ENCODE data around the gene NRXN3.

Gene NRXN3

DNA sequence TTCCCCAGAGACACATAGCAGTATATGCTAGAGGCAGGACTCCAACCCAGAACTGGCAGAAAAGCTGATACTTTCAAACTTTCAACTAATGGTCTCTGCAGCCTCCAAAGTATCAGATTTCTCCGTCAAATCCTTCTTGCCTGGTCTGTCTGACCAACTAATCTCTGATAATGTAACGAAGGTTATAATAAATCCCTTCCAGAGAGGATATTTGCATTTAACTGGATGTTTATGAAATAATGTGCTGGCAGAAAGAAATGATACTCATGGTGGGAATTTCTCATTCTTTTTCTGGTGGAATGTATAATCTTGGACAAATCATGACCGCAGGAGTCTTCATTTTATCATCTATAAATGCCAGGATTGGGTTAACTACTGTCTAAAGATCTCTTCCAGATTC, 1180.8 kb downstream of the NRXN3 start:
- no peak overlapping the region for H3K27ac ChIP-seq (ENCODE audit: low read depth, low read length)
- H3K4me3 ChIP-seq (ENCODE audit: low read length) = no peak overlapping the region
- H3K27me3 ChIP-seq (ENCODE audit: insufficient read depth, low read length) = no peaks in the 10 kb centered on the region
- H3K9me3 ChIP-seq (ENCODE audit: insufficient read depth, low read depth, low read length) = no peaks in the 10 kb centered on the region
- no peaks in the 10 kb centered on the region for H3K36me3 ChIP-seq (ENCODE audit: insufficient read depth, low read length)
- no peak overlapping the region for H3K9ac ChIP-seq (ENCODE audit: low read depth, low read length)
- H3K4me1 ChIP-seq (ENCODE audit: insufficient read depth, low read length) = peaks cover 20% of the 10 kb centered on the region
- WGBS = 94% methylated on average over 3 of the region's 3 CpGs

DNA sequence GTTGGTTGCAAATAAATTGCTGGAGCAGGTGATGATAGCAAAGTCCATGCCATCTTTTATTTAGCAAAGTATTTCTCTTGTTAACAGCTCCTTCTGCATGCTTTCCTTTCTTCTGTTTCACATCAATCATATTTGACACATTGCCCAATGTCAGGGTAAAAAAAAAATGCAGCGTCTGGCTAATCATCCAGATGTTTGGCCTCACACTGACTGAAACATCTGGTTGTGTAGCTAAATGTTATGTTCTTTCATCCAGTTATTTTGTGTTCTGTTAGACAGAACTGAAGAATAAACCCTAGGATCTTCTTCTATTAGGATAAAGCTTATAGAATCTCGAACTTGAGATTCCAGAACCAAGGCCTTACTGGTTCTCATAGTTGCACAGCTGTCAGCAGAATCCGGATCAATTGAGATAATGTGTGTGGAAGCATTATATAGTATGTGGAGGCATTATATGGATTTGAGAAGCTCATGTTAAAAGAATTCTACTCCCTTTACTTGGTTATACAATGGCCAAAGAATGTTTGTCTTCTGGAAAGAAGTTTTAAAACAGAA, 1182.0 kb downstream of the NRXN3 start:
- WGBS = 92% methylated on average over 3 of the region's 3 CpGs

DNA sequence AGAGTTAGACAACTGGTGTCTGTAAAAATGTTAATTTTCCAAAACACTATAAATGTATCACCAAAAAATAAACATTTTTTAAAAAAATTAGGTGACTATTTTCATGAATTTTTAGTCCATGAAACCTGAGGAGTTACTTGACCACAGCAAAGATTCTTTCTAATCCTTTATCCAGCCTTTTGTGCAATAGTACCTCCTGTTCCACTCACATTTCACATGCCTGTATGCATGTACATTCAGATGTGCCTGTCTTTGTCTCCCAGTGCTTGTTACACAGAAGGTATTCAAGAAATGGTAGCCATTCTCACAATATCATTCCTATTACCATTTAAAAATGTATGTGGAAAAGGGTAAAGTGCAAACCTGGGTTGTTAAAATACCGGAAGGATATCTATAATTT, 1184.2 kb downstream of the NRXN3 start:
- H3K27ac ChIP-seq (ENCODE audit: low read depth, low read length) = no peak overlapping the region
- no peaks in the 10 kb centered on the region for H3K36me3 ChIP-seq (ENCODE audit: insufficient read depth, low read length)
- no peaks in the 10 kb centered on the region for H3K9me3 ChIP-seq (ENCODE audit: insufficient read depth, low read depth, low read length)
- no peak overlapping the region for H3K4me3 ChIP-seq (ENCODE audit: low read length)
- no peaks in the 10 kb centered on the region for H3K27me3 ChIP-seq (ENCODE audit: insufficient read depth, low read length)
- H3K9ac ChIP-seq (ENCODE audit: low read depth, low read length) = no peak overlapping the region
- no CpG with 5 or more reads among the region's 1 CpG for WGBS
- H3K4me1 ChIP-seq (ENCODE audit: insufficient read depth, low read length) = peaks cover 25% of the 10 kb centered on the region

More for the DNA sequence above, 1182.0 kb downstream of the NRXN3 start:
- H3K9me3 ChIP-seq (ENCODE audit: insufficient read depth, low read depth, low read length) = no peaks in the 10 kb centered on the region
- H3K27me3 ChIP-seq (ENCODE audit: insufficient read depth, low read length) = no peaks in the 10 kb centered on the region
- H3K4me3 ChIP-seq (ENCODE audit: low read length) = no peak overlapping the region
- H3K27ac ChIP-seq (ENCODE audit: low read depth, low read length) = no peak overlapping the region
- no peaks in the 10 kb centered on the region for H3K36me3 ChIP-seq (ENCODE audit: insufficient read depth, low read length)
- no peak overlapping the region for H3K9ac ChIP-seq (ENCODE audit: low read depth, low read length)
- peaks cover 25% of the 10 kb centered on the region for H3K4me1 ChIP-seq (ENCODE audit: insufficient read depth, low read length)

DNA sequence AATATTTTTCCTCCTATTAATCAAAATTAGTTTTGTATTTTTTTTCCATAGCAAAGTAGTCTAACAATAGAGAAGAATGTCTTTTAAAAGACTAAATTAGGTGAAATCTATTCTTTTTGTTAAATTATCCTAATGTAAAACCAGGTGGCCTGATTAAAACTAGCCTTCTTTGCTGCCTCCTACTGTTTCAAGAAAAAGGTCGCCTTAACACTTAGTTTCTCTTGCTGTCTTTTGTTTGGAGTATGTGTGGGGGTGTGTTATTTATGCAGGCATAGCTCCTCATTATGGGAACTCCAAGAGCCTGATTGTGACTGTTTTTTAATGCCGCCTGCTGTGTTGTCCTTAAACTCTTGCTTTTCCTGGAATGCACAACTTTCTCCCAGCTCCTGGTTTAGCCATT, 1185.9 kb downstream of the NRXN3 start:
- Histone ChIP-seq H3K36me3 (ENCODE audit: insufficient read depth, low read length) (no peaks in the 10 kb centered on the region), H3K27me3 (ENCODE audit: insufficient read depth, low read length) (no peaks in the 10 kb centered on the region), H3K9me3 (ENCODE audit: insufficient read depth, low read depth, low read length) (no peaks in the 10 kb centered on the region), H3K4me3 (ENCODE audit: low read length) (no peak overlapping the region), H3K4me1 (ENCODE audit: insufficient read depth, low read length) (peaks cover 25% of the 10 kb centered on the region), H3K27ac (ENCODE audit: low read depth, low read length) (peak overlapping the region; percentile 25; the same call in 1 of the 2 replicates), H3K9ac (ENCODE audit: low read depth, low read length) (no peak overlapping the region)
- WGBS = 21% methylated on average over 2 of the region's 2 CpGs

DNA sequence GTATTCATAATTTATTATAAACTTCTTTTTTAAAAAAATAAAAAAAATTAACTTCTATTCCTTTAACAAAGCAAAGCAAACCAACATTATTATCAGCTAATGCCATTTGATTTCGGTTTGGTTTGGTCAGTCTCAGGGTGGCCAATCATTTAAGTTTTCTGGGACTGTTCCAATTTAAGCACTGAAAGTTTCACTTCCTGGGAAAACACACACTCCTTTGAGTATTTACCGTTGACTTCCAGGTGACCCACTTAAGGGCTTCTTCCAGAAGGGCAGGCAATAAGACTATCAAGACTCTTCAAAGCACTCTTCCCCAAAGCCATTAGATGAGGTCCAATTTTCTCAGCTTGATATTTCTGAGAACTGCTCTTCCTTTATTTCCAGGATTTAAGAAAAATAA, 1187.1 kb downstream of the NRXN3 start:
- peaks cover 25% of the 10 kb centered on the region for H3K4me1 ChIP-seq (ENCODE audit: insufficient read depth, low read length)
- no peak overlapping the region for H3K4me3 ChIP-seq (ENCODE audit: low read length)
- H3K9ac ChIP-seq (ENCODE audit: low read depth, low read length) = no peak overlapping the region
- H3K27ac ChIP-seq (ENCODE audit: low read depth, low read length) = no peak overlapping the region
- H3K36me3 ChIP-seq (ENCODE audit: insufficient read depth, low read length) = no peaks in the 10 kb centered on the region
- 97% methylated on average over 2 of the region's 2 CpGs for WGBS
- H3K27me3 ChIP-seq (ENCODE audit: insufficient read depth, low read length) = no peaks in the 10 kb centered on the region
- H3K9me3 ChIP-seq (ENCODE audit: insufficient read depth, low read depth, low read length) = no peaks in the 10 kb centered on the region

DNA sequence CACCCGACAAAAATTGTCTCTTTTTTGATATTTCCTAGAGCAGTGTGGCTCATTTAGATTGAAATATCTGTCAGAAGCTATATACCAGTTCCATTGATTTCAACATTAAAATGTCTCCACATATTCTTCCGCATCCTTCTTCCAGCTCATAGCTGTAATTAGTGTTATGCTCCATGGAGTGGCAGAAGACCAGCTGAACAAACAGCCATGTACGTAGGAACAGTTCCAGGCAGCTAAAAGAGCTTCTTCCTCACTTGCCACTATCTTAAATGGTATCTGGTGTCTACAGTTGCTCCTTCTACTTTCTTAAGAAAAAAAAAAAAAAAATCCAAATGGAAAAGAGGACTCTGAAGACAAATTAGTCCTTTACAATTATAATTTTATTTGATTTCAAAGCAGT, 1193.1 kb downstream of the NRXN3 start:
- 100% methylated on average over 3 of the region's 3 CpGs for WGBS
- H3K4me1 ChIP-seq (ENCODE audit: insufficient read depth, low read length) = no peaks in the 10 kb centered on the region
- no peaks in the 10 kb centered on the region for H3K9me3 ChIP-seq (ENCODE audit: insufficient read depth, low read depth, low read length)
- H3K9ac ChIP-seq (ENCODE audit: low read depth, low read length) = no peak overlapping the region
- no peaks in the 10 kb centered on the region for H3K36me3 ChIP-seq (ENCODE audit: insufficient read depth, low read length)
- H3K27ac ChIP-seq (ENCODE audit: low read depth, low read length) = no peak overlapping the region
- no peaks in the 10 kb centered on the region for H3K27me3 ChIP-seq (ENCODE audit: insufficient read depth, low read length)
- no peak overlapping the region for H3K4me3 ChIP-seq (ENCODE audit: low read length)

DNA sequence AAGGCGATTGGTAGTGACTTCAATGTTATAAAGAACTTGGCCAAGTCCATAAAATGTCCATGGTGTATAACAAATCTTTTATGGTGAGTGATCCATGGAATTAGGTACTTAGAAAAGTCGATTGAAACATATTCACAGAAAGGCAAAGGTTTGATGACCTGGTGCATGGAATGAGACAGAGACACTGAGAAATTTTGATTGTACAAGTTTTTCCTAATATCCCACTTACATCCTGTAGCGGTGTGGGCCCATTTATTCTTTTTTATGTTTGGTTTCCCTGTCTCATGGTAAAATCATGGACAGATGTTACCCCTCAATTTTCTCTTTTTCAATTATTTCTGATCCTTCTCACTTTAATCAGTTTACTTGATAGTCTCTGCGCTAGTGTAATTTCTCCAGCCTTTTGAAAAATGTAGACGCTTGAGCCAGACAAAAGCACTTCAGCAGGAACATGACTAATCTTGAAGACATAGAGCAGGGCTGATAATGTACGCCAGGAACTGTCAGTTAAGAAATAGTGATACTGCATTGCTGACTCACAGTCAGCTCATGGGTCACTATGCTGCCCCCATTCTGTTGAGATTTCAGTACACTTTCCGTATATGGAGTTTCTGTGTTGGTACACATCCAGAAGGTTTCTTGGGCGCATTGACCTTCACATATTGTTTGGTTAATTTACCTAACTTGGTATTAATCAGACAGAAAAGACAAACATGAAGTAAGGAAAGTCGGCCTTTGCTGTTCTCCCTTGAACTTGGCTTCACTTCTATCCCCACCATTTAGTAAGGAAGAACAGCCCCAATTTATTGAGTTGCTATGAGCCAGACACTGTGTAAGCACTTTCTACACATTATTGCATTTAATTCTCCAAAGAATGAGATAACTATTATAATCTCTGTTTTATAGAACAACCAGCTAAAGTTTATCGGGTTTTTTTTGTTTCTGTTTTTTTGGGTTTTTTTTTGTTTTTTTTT, 1199.5 kb downstream of the NRXN3 start:
- Histone ChIP-seq H3K4me3 (ENCODE audit: low read length) (no peak overlapping the region), H3K27ac (ENCODE audit: low read depth, low read length) (no peak overlapping the region), H3K36me3 (ENCODE audit: insufficient read depth, low read length) (no peaks in the 10 kb centered on the region), H3K9me3 (ENCODE audit: insufficient read depth, low read depth, low read length) (no peaks in the 10 kb centered on the region), H3K27me3 (ENCODE audit: insufficient read depth, low read length) (no peaks in the 10 kb centered on the region), H3K4me1 (ENCODE audit: insufficient read depth, low read length) (peaks cover 26% of the 10 kb centered on the region), H3K9ac (ENCODE audit: low read depth, low read length) (no peak overlapping the region)
- 91% methylated on average over 10 of the region's 10 CpGs for whole genome bisulfite sequencing

DNA sequence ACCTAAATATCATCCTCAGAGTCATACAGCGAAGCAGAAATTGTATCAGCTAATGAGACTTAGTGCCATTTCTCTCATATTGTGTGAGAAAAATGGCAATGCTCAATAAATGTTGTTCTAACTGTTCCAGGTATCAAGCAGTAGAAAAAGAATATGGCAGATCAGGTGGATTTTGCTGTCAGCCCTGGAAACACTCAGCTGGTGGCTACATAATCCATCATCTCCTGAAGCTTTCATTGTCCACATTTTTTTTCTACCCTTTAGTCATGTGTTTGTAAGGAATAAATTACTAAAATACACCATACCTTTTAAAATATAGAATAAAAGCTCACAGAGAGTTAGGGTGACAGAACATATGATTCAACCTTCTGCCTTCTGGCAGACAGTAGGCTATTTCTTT, 1200.8 kb downstream of the NRXN3 start:
- Histone ChIP-seq H3K36me3 (ENCODE audit: insufficient read depth, low read length) (no peaks in the 10 kb centered on the region), H3K27me3 (ENCODE audit: insufficient read depth, low read length) (no peaks in the 10 kb centered on the region), H3K4me1 (ENCODE audit: insufficient read depth, low read length) (peaks cover 37% of the 10 kb centered on the region), H3K4me3 (ENCODE audit: low read length) (no peak overlapping the region), H3K9ac (ENCODE audit: low read depth, low read length) (no peak overlapping the region), H3K9me3 (ENCODE audit: insufficient read depth, low read depth, low read length) (no peaks in the 10 kb centered on the region), H3K27ac (ENCODE audit: low read depth, low read length) (no peak overlapping the region)
- WGBS = 82% methylated on average over 1 of the region's 1 CpG

DNA sequence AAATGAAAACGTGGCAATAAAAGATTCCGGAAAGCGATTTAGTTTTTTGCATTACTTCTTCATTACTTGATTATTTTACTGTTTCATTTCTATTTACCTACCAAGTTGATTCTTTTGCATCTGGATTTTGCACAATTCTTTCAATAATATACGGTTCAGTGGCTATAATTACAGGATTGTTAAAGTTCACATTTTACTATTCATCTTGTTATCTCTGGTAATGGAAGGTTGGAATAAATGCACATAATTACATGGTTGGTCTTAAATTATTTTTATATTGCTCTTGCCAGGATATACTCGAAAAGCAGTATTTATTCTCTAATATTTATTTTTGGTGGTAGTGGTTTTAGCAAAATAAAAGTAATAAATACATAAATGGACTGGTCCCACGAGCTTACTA, 1203.3 kb downstream of the NRXN3 start:
- no peak overlapping the region for H3K9ac ChIP-seq (ENCODE audit: low read depth, low read length)
- no peak overlapping the region for H3K27ac ChIP-seq (ENCODE audit: low read depth, low read length)
- peaks cover 57% of the 10 kb centered on the region for H3K4me1 ChIP-seq (ENCODE audit: insufficient read depth, low read length)
- no peak overlapping the region for H3K4me3 ChIP-seq (ENCODE audit: low read length)
- no peaks in the 10 kb centered on the region for H3K9me3 ChIP-seq (ENCODE audit: insufficient read depth, low read depth, low read length)
- H3K36me3 ChIP-seq (ENCODE audit: insufficient read depth, low read length) = no peaks in the 10 kb centered on the region
- WGBS = 100% methylated on average over 3 of the region's 6 CpGs
- no peaks in the 10 kb centered on the region for H3K27me3 ChIP-seq (ENCODE audit: insufficient read depth, low read length)

DNA sequence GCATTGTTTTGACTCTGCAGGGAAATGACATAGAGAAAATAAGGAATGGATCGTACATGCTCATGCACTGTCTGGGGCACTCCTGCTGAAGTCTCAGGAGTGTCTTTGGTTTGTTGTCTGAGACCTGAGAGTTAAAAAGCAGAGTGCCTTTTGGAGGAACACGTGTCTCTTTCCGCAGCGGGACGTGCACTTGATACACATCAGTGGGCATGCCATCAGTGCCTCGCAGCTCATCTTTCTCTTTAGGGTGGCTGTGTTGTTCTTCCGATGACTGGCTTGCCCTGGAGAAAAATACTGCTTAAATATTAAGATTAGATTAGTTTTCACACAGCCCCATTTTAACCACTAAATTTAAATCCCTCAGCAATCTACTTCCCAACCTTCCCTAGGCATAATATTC, 1205.2 kb downstream of the NRXN3 start:
- Histone ChIP-seq H3K9ac (ENCODE audit: low read depth, low read length) (no peak overlapping the region), H3K27me3 (ENCODE audit: insufficient read depth, low read length) (no peaks in the 10 kb centered on the region), H3K9me3 (ENCODE audit: insufficient read depth, low read depth, low read length) (no peaks in the 10 kb centered on the region), H3K4me1 (ENCODE audit: insufficient read depth, low read length) (peaks cover 64% of the 10 kb centered on the region), H3K27ac (ENCODE audit: low read depth, low read length) (peak overlapping the region; percentile 43; the same call in 1 of the 2 replicates), H3K36me3 (ENCODE audit: insufficient read depth, low read length) (no peaks in the 10 kb centered on the region), H3K4me3 (ENCODE audit: low read length) (no peak overlapping the region)
- 85% methylated on average over 7 of the region's 7 CpGs for WGBS

DNA sequence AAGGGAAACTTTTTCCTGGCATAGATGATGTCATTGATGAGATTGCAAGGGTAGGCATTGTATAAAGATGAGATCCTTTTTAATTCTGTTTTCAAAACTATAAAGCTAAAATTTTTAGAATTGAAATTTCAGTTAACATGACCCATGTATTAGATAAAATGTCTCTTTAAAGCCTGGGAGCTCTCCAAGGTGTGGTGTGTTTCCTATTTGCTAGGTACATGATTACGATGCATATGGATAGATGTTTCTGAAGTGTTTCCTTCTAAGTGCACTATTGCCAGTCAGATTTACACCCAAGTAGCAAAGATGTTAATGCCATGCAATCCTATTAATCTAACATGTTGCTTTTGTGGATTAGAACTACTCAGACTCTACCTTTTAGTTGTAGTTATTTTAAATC, 1206.4 kb downstream of the NRXN3 start:
- WGBS = 90% methylated on average over 1 of the region's 1 CpG
- H3K9me3 ChIP-seq (ENCODE audit: insufficient read depth, low read depth, low read length) = no peaks in the 10 kb centered on the region

More for the DNA sequence above, 1206.4 kb downstream of the NRXN3 start:
- Histone ChIP-seq H3K9ac (ENCODE audit: low read depth, low read length) (no peak overlapping the region), H3K27ac (ENCODE audit: low read depth, low read length) (no peak overlapping the region), H3K4me3 (ENCODE audit: low read length) (no peak overlapping the region), H3K36me3 (ENCODE audit: insufficient read depth, low read length) (no peaks in the 10 kb centered on the region), H3K4me1 (ENCODE audit: insufficient read depth, low read length) (peaks cover 64% of the 10 kb centered on the region), H3K27me3 (ENCODE audit: insufficient read depth, low read length) (no peaks in the 10 kb centered on the region)

Data from HUES64 (cell line).